Neural progenitor cell (in vitro differentiated cells): ENCODE results near the gene RPS6KB2. TPM values are rescaled to one million over a fixed set of nuclear protein-coding genes. Genes with fewer than 3 reads are reported as not detected.

ENCODE experiments used
- DNase-seq: peaks from one replicate; pipeline ENCODE4 v3.0.0-alpha.2; 2016; ENCODE audit warnings: low spot score
- H2AFZ ChIP-seq: fragments of 200-600 bp; sonication (generic); replicated peaks from 2 replicates; pipeline ENCODE4 v1.6.1; 2016; ENCODE audit warnings: antibody characterized with exemption
- H3F3A ChIP-seq: fragments of 200-600 bp; sonication (generic); 2 replicates; pipeline ENCODE4 v1.6.1; 2016; ENCODE audit warnings: antibody characterized with exemption, low read depth
- H3K27ac ChIP-seq: fragments of 200-600 bp; sonication (generic); 2 replicates; pipeline ENCODE4 v1.5.1; 2016; ENCODE audit warnings: mild to moderate bottlenecking
- H3K27me3 ChIP-seq: fragments of 200-600 bp; sonication (generic); 2 replicates; pipeline ENCODE4 v1.6.1; 2016; ENCODE audit warnings: mild to moderate bottlenecking, moderate library complexity
- H3K36me3 ChIP-seq: fragments of 200-600 bp; sonication (generic); 2 replicates; pipeline ENCODE4 v1.5.1; 2016
- H3K4me1 ChIP-seq: fragments of 200-600 bp; sonication (generic); 2 replicates; pipeline ENCODE4 v1.6.1; 2016; ENCODE audit warnings: mixed run types
- H3K4me2 ChIP-seq: fragments of 200-600 bp; sonication (generic); 2 replicates; pipeline ENCODE4 v1.6.1; 2016
- H3K4me3 ChIP-seq: fragments of 200-600 bp; sonication (generic); 2 replicates; pipeline ENCODE4 v1.5.1; 2016
- H3K79me2 ChIP-seq: fragments of 200-600 bp; sonication (generic); 2 replicates; pipeline ENCODE4 v1.6.1; 2016; ENCODE audit warnings: low read depth
- H3K9ac ChIP-seq: fragments of 200-600 bp; sonication (generic); 2 replicates; pipeline ENCODE4 v1.6.1; 2016
- H3K9me3 ChIP-seq: fragments of 200-600 bp; sonication (generic); 2 replicates; pipeline ENCODE4 v1.5.1; 2016; ENCODE audit warnings: low read depth
- H4K20me1 ChIP-seq: fragments of 200-600 bp; sonication (generic); 2 replicates; pipeline ENCODE4 v1.6.1; 2016; ENCODE audit warnings: low read depth
- H3K27ac Mint-ChIP-seq: 3 replicates; pipeline ENCODE4 v1.8.0; 2021; ENCODE audit warnings: mixed read lengths
- H3K27me3 Mint-ChIP-seq: 2 replicates; pipeline ENCODE4 v1.8.0; 2022; ENCODE audit warnings: low read depth, mild to moderate bottlenecking, inconsistent platforms, moderate library complexity, mixed read lengths; ENCODE audit not compliant: insufficient read depth
- H3K36me3 Mint-ChIP-seq: 3 replicates; pipeline ENCODE4 v1.8.0; 2021; ENCODE audit warnings: mixed read lengths
- H3K4me1 Mint-ChIP-seq: 3 replicates; pipeline ENCODE4 v1.8.0; 2021; ENCODE audit warnings: mixed read lengths
- H3K4me3 Mint-ChIP-seq: 3 replicates; pipeline ENCODE4 v1.8.0; 2021; ENCODE audit warnings: mild to moderate bottlenecking, moderate library complexity, mixed read lengths
- H3K9me3 Mint-ChIP-seq: 3 replicates; pipeline ENCODE4 v1.8.0; 2020; ENCODE audit warnings: mixed read lengths
- EZH2 ChIP-seq: fragments of 200-600 bp; sonication (generic); IDR thresholded peaks from 2 replicates; pipeline ENCODE4 v1.6.1; 2017; ENCODE audit warnings: antibody characterized with exemption, mild to moderate bottlenecking, moderate library complexity
- EZH2phosphoT487 ChIP-seq: fragments of 200-600 bp; sonication (generic); IDR thresholded peaks from 2 replicates; pipeline ENCODE4 v1.6.1; 2017; ENCODE audit warnings: antibody characterized with exemption
- total RNA-seq: library from RNA; depleted of rRNA; stranded (reverse); fragments of >200 nt; gene quantifications from 2 replicates; pipeline ENCODE4 v1.2.3, GENCODE V29; 2015; ENCODE audit warnings: low replicate concordance
- TF ChIP-seq, protein P1 (sequence below): fragments of 200-600 bp; sonication (generic); IDR thresholded peaks from 2 replicates; pipeline ENCODE4 v1.5.1; 2017; ENCODE audit warnings: antibody characterized with exemption, mild to moderate bottlenecking

RPS6KB2 gene
- total RNA-seq, 1 donor from 2014 or later: 23.7 TPM

DNA sequence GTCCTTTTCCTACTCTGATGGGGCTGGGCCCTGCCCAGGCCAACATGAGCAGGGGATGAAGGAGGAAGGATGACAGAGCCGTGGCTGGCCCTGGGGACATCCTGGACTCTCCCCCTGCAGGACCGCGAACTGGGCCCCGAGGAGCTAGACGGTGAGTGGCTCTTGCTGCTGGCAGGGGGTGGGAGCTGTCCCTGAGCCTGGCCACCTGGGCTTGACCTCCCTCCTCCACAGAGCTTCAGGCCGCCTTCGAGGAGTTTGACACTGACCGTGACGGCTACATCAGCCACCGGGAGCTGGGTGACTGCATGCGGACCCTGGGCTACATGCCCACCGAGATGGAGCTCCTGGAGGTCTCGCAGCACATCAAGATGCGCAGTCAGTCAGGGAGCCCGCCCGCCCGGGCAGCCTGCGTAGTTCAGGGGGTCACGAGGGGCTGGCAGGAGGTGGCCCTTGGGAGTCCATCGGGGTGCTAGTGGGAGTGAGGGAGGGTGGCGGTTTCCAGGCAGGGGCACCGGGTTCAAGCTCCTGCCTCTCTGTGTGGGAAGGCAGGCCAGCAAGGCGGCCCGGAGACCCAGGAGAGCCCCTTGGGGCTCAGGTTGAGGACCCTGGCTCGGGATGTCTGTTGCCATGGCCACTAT is 27.9 kb downstream of the RPS6KB2 start:
- Mint-ChIP-seq H3K9me3 (no peaks in the 10 kb centered on the region), H3K27me3 (peaks cover 6% of the 10 kb centered on the region), H3K36me3 (no peaks in the 10 kb centered on the region), H3K4me3 (no peak overlapping the region), H3K4me1 (peaks cover 7% of the 10 kb centered on the region), H3K27ac (no peak overlapping the region)
- Histone ChIP-seq H3K4me2 (no peak overlapping the region), H3K36me3 (no peaks in the 10 kb centered on the region), H3K9me3 (no peaks in the 10 kb centered on the region), H3K9ac (no peak overlapping the region), H3K27me3 (no peaks in the 10 kb centered on the region), H3F3A (no peaks in the 10 kb centered on the region), H3K79me2 (no peaks in the 10 kb centered on the region), H4K20me1 (no peaks in the 10 kb centered on the region), H3K4me1 (no peaks in the 10 kb centered on the region), H3K4me3 (no peak overlapping the region), H3K27ac (no peak overlapping the region), H2AFZ (no peak overlapping the region)
- TF ChIP-seq EZH2 (no peak), EZH2phosphoT487 (no peak)
- TF ChIP-seq, protein P1, sequence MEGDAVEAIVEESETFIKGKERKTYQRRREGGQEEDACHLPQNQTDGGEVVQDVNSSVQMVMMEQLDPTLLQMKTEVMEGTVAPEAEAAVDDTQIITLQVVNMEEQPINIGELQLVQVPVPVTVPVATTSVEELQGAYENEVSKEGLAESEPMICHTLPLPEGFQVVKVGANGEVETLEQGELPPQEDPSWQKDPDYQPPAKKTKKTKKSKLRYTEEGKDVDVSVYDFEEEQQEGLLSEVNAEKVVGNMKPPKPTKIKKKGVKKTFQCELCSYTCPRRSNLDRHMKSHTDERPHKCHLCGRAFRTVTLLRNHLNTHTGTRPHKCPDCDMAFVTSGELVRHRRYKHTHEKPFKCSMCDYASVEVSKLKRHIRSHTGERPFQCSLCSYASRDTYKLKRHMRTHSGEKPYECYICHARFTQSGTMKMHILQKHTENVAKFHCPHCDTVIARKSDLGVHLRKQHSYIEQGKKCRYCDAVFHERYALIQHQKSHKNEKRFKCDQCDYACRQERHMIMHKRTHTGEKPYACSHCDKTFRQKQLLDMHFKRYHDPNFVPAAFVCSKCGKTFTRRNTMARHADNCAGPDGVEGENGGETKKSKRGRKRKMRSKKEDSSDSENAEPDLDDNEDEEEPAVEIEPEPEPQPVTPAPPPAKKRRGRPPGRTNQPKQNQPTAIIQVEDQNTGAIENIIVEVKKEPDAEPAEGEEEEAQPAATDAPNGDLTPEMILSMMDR: no peak
- DNase-seq: no peak

DNA sequence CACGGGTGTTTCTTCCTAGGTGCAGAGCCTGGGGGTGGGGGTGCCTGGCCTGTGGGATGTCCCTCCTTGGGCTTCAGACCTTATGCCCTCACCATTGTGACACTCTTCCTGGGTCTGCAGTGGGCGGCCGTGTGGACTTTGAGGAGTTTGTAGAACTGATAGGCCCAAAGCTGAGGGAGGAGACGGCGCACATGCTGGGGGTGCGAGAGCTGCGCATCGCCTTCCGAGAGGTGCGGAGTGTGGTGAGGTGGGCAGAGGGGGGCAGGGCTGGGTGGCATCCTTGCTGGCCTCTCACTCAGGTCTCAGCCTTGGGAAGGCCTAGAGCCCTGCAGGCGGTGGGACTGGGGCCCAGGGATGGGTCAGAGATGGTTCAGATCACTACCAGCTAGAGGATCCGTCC is 29.2 kb downstream of the RPS6KB2 start:
- Histone ChIP-seq H3K79me2 (no peaks in the 10 kb centered on the region), H3K4me2 (no peak overlapping the region), H4K20me1 (no peaks in the 10 kb centered on the region), H3K4me3 (no peak overlapping the region), H3F3A (no peaks in the 10 kb centered on the region), H3K4me1 (no peaks in the 10 kb centered on the region), H3K9me3 (no peaks in the 10 kb centered on the region), H3K36me3 (no peaks in the 10 kb centered on the region), H3K27me3 (no peaks in the 10 kb centered on the region), H3K9ac (no peak overlapping the region), H3K27ac (no peak overlapping the region), H2AFZ (no peak overlapping the region)
- Mint-ChIP-seq H3K4me3 (no peak overlapping the region), H3K36me3 (no peaks in the 10 kb centered on the region), H3K27ac (no peak overlapping the region), H3K9me3 (no peaks in the 10 kb centered on the region), H3K27me3 (peaks cover 3% of the 10 kb centered on the region), H3K4me1 (peaks cover 4% of the 10 kb centered on the region)
- no peak for DNase-seq
- TF ChIP-seq EZH2: no peak
- TF ChIP-seq EZH2phosphoT487: no peak
- TF ChIP-seq, protein P1: no peak

DNA sequence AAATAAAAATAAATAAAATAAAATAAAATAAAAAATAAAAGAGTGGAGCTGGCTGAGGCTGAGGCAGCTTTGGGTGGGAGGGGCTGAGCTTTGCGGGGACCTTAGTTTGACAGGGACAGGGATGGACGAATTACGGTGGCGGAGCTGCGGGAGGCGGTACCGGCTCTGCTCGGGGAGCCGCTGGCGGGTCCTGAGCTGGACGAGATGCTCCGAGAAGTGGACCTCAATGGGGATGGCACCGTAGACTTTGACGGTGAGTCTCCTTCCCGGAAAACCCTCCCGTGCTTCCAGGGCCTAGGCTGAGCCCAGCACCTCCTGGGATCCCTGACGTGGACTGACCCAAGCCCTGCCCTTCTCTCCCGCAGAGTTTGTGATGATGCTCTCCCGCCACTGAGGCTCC is 30.0 kb downstream of the RPS6KB2 start:
- Histone ChIP-seq H3K4me3 (no peak overlapping the region), H3K4me2 (no peak overlapping the region), H3K9ac (no peak overlapping the region), H2AFZ (no peak overlapping the region), H3K27me3 (no peaks in the 10 kb centered on the region), H4K20me1 (no peaks in the 10 kb centered on the region), H3F3A (no peaks in the 10 kb centered on the region), H3K79me2 (no peaks in the 10 kb centered on the region), H3K36me3 (no peaks in the 10 kb centered on the region), H3K4me1 (no peaks in the 10 kb centered on the region), H3K9me3 (no peaks in the 10 kb centered on the region), H3K27ac (no peak overlapping the region)
- H3K27me3 Mint-ChIP-seq: peaks cover 4% of the 10 kb centered on the region
- H3K36me3 Mint-ChIP-seq: no peaks in the 10 kb centered on the region
- no peak overlapping the region for H3K4me3 Mint-ChIP-seq
- TF ChIP-seq EZH2 (no peak), EZH2phosphoT487 (no peak)
- TF ChIP-seq, protein P1: no peak
- peaks cover 4% of the 10 kb centered on the region for H3K4me1 Mint-ChIP-seq
- H3K9me3 Mint-ChIP-seq: no peaks in the 10 kb centered on the region
- no peak overlapping the region for H3K27ac Mint-ChIP-seq
- DNase-seq: no peak
